Activated naive CD4-positive, alpha-beta T cell treated with anti-CD3 and anti-CD28 coated beads for 36 hours (primary cell): ENCODE results near the gene AHCY. TPM values are rescaled to one million over a fixed set of nuclear protein-coding genes. Genes with fewer than 3 reads are reported as not detected.

Experiments used
- CTCF ChIA-PET: fragments of 350-600 bp; sonication (Branson Sonifier 250); formaldehyde crosslinking; loops from one replicate; lab custom pipeline; 2021; ENCODE audit warnings: antibody characterized with exemption; lab: Charles Lee
- DNase-seq: peaks from one replicate; pipeline ENCODE4 v3.0.0-alpha.2; 2020
- H3K27ac Mint-ChIP-seq: one replicate; pipeline ENCODE4 v1.8.0; 2021; ENCODE audit warnings: mild to moderate bottlenecking, mixed read lengths
- H3K27me3 Mint-ChIP-seq: one replicate; pipeline ENCODE4 v1.8.0; 2021; ENCODE audit warnings: low read depth, mixed read lengths
- H3K36me3 Mint-ChIP-seq: one replicate; pipeline ENCODE4 v1.8.0; 2021; ENCODE audit warnings: low read depth, mixed read lengths
- H3K4me1 Mint-ChIP-seq: one replicate; pipeline ENCODE4 v1.8.0; 2021; ENCODE audit warnings: low read depth, mixed read lengths
- H3K4me3 Mint-ChIP-seq: one replicate; pipeline ENCODE4 v1.8.0; 2021; ENCODE audit warnings: mild to moderate bottlenecking, moderate library complexity, mixed read lengths
- H3K9me3 Mint-ChIP-seq: one replicate; pipeline ENCODE4 v1.8.0; 2021; ENCODE audit warnings: mixed read lengths
- intact Hi-C: fragments of 100-400 bp; cut with micrococcal nuclease; formaldehyde crosslinking; loops from one replicate; pipeline ENCODE4 v1.15.1; 2023
- total RNA-seq, 2 experiments: library from RNA; stranded (reverse); gene quantifications; one replicate each; pipeline ENCODE4 v1.2.3, GENCODE V29; 2021

AHCY gene
- total RNA-seq, 2 experiments from 2014 or later: 258 to 261 TPM

GRCh38 chr20:34318609-34319443 is 15.7 kb upstream of the AHCY start:
- H3K9me3 Mint-ChIP-seq: no peaks in the 10 kb centered on the region
- H3K36me3 Mint-ChIP-seq: no peaks in the 10 kb centered on the region
- no peaks in the 10 kb centered on the region for H3K27me3 Mint-ChIP-seq
- H3K4me3 Mint-ChIP-seq: no peak overlapping the region
- H3K27ac Mint-ChIP-seq: no peak overlapping the region
- CTCF ChIA-PET: interaction anchor here (0.6 kb wide), 1 partner anchor 183 kb away, joined by 3 read pairs; no protein-coding TSS in a partner anchor
- H3K4me1 Mint-ChIP-seq: no peaks in the 10 kb centered on the region
- no peak for DNase-seq
- intact Hi-C loops: no loop called here

- Mint-ChIP-seq H3K36me3 (no peaks in the 10 kb centered on the region), H3K27ac (no peak overlapping the region), H3K9me3 (no peaks in the 10 kb centered on the region), H3K4me1 (peaks cover 11% of the 10 kb centered on the region), H3K27me3 (peaks cover 11% of the 10 kb centered on the region), H3K4me3 (no peak overlapping the region)
- CTCF ChIA-PET: no interaction called here
- no peak for DNase-seq
- intact Hi-C loops: no loop called here
Measured at GRCh38 chr20:34316196-34316814, 13.2 kb upstream of the AHCY start.

GRCh38 chr20:34315236-34315635 is 12.1 kb upstream of the AHCY start:
- peaks cover 14% of the 10 kb centered on the region for H3K27me3 Mint-ChIP-seq
- CTCF ChIA-PET: interaction anchor here (1.0 to 5.2 kb wide), 5 partner anchors 34 to 327 kb away, joined by 3 to 82 read pairs (median 5); no protein-coding TSS in a partner anchor
- no peaks in the 10 kb centered on the region for H3K9me3 Mint-ChIP-seq

GRCh38 chr20:34312544-34313217 is 9.5 kb upstream of the AHCY start:
- CTCF ChIA-PET: interaction anchor here (0.5 to 5.2 kb wide), 85 partner anchors 8 to 877 kb away, joined by 3 to 82 read pairs (median 5); partner anchors contain the start of genes AHCY, DYNLRB1, ITCH and PIGU

More at GRCh38 chr20:34315236-34315635, 12.1 kb upstream of the AHCY start:
- no peak overlapping the region for H3K4me3 Mint-ChIP-seq
- no peak overlapping the region for H3K27ac Mint-ChIP-seq
- intact Hi-C loops: no loop called here
- no peaks in the 10 kb centered on the region for H3K36me3 Mint-ChIP-seq
- no peak for DNase-seq
- peaks cover 11% of the 10 kb centered on the region for H3K4me1 Mint-ChIP-seq

GRCh38 chr20:34312024-34312460 is 8.9 kb upstream of the AHCY start:
- H3K4me3 Mint-ChIP-seq: no peak overlapping the region
- H3K27me3 Mint-ChIP-seq: peaks cover 14% of the 10 kb centered on the region
- H3K4me1 Mint-ChIP-seq: peaks cover 11% of the 10 kb centered on the region
- H3K27ac Mint-ChIP-seq: no peak overlapping the region
- intact Hi-C loops: loop anchor here (1.0 to 5.0 kb wide), 7 partner anchors 121 to 457 kb away; partner anchors contain the start of gene DYNLRB1
- CTCF ChIA-PET: interaction anchor here (0.8 to 5.2 kb wide), 62 partner anchors 9 to 509 kb away, joined by 3 to 82 read pairs (median 6); partner anchors contain the start of genes AHCY, DYNLRB1, ITCH and PIGU
- no peaks in the 10 kb centered on the region for H3K36me3 Mint-ChIP-seq
- no peak for DNase-seq
- no peaks in the 10 kb centered on the region for H3K9me3 Mint-ChIP-seq

More at GRCh38 chr20:34312544-34313217, 9.5 kb upstream of the AHCY start:
- DNase-seq: peak; percentile 95
- H3K27me3 Mint-ChIP-seq: peaks cover 14% of the 10 kb centered on the region
- no peak overlapping the region for H3K27ac Mint-ChIP-seq
- no peak overlapping the region for H3K4me3 Mint-ChIP-seq
- no peaks in the 10 kb centered on the region for H3K36me3 Mint-ChIP-seq
- peaks cover 11% of the 10 kb centered on the region for H3K4me1 Mint-ChIP-seq
- intact Hi-C loops: loop anchor here (1.0 to 5.0 kb wide), 7 partner anchors 122 to 457 kb away; partner anchors contain the start of gene DYNLRB1
- H3K9me3 Mint-ChIP-seq: no peaks in the 10 kb centered on the region

- H3K36me3 Mint-ChIP-seq: no peaks in the 10 kb centered on the region
- no peaks in the 10 kb centered on the region for H3K9me3 Mint-ChIP-seq
- CTCF ChIA-PET: interaction anchor here (0.6 to 5.2 kb wide), 29 partner anchors 9 to 457 kb away, joined by 3 to 82 read pairs (median 10); partner anchors contain the start of genes AHCY, DYNLRB1, PIGU and TP53INP2
- intact Hi-C loops: loop anchor here (1.0 to 5.0 kb wide), 7 partner anchors 121 to 458 kb away; partner anchors contain the start of gene DYNLRB1
- H3K27me3 Mint-ChIP-seq: peaks cover 14% of the 10 kb centered on the region
- peaks cover 11% of the 10 kb centered on the region for H3K4me1 Mint-ChIP-seq
- no peak overlapping the region for H3K27ac Mint-ChIP-seq
- H3K4me3 Mint-ChIP-seq: no peak overlapping the region
- DNase-seq: no peak
Measured at GRCh38 chr20:34311118-34312023, 8.2 kb upstream of the AHCY start.

- no peak overlapping the region for H3K4me3 Mint-ChIP-seq
Measured at GRCh38 chr20:34310481-34311117, 7.4 kb upstream of the AHCY start.

GRCh38 chr20:34309691-34310090 is 6.5 kb upstream of the AHCY start:
- Mint-ChIP-seq H3K36me3 (no peaks in the 10 kb centered on the region), H3K4me1 (peaks cover 11% of the 10 kb centered on the region), H3K27ac (no peak overlapping the region), H3K27me3 (peaks cover 14% of the 10 kb centered on the region), H3K9me3 (no peaks in the 10 kb centered on the region), H3K4me3 (no peak overlapping the region)
- intact Hi-C loops: loop anchor here (5.0 kb wide), 1 partner anchor 228 kb away; no protein-coding TSS in a partner anchor
- CTCF ChIA-PET: no interaction called here
- no peak for DNase-seq

More at GRCh38 chr20:34310481-34311117, 7.4 kb upstream of the AHCY start:
- DNase-seq: no peak
- Mint-ChIP-seq H3K36me3 (no peaks in the 10 kb centered on the region), H3K9me3 (no peaks in the 10 kb centered on the region), H3K27ac (no peak overlapping the region), H3K27me3 (peaks cover 14% of the 10 kb centered on the region), H3K4me1 (peaks cover 11% of the 10 kb centered on the region)
- CTCF ChIA-PET: interaction anchor here (0.6 to 5.2 kb wide), 7 partner anchors 8 to 458 kb away, joined by 3 to 82 read pairs (median 4); partner anchors contain the start of gene TP53INP2
- intact Hi-C loops: loop anchor here (5.0 kb wide), 1 partner anchor 227 kb away; no protein-coding TSS in a partner anchor

GRCh38 chr20:34305333-34306230 is 2.4 kb upstream of the AHCY start:
- CTCF ChIA-PET: no interaction called here
- intact Hi-C loops: no loop called here
- no peak for DNase-seq
- Mint-ChIP-seq H3K27me3 (no peaks in the 10 kb centered on the region), H3K9me3 (no peaks in the 10 kb centered on the region), H3K27ac (no peak overlapping the region), H3K4me1 (peaks cover 4% of the 10 kb centered on the region), H3K4me3 (no peak overlapping the region), H3K36me3 (peaks cover 9% of the 10 kb centered on the region)

- Mint-ChIP-seq H3K4me1 (peaks cover 4% of the 10 kb centered on the region), H3K36me3 (peaks cover 9% of the 10 kb centered on the region), H3K4me3 (peak overlapping the region; percentile 84), H3K27ac (peak overlapping the region; percentile 79), H3K27me3 (no peaks in the 10 kb centered on the region), H3K9me3 (no peaks in the 10 kb centered on the region)
- intact Hi-C loops: loop anchor here (2.0 to 5.0 kb wide), 3 partner anchors 406 to 1560 kb away; partner anchors contain the start of genes COMMD7 and EDEM2
- CTCF ChIA-PET: interaction anchor here (0.6 to 2.6 kb wide), 7 partner anchors 8 to 214 kb away, joined by 3 to 15 read pairs (median 4); partner anchors contain the start of genes DYNLRB1 and ITCH
- peak; percentile 9 for DNase-seq
Measured at GRCh38 chr20:34302312-34302722, 838 bp downstream of the AHCY start.
